Measurements from ENCODE around the gene APC2.

- TF ChIP-seq CTCF (IDR thresholded peaks at IDR 0.05) (no peak), EZH2 (IDR thresholded peaks at IDR 0.05; ENCODE audit: borderline replicate concordance, insufficient read depth, low read depth, low read length, poor library complexity, severe bottlenecking) (no peak)
Measured at GRCh38 chr19:1510807-1511206, 60.9 kb downstream of the APC2 start.
